NCI-H1092 (cell line): ENCODE results near the gene UNK.
A peak's percentile ranks its signal among the peaks of the same experiment; 100 is the strongest.
"Not testable (repeated sequence)": the region's sequence is repeated elsewhere in the genome, so short reads cannot be mapped to it uniquely, and the experiment has no call there.

Source experiments
- DNase-seq: peaks from one replicate; lab custom pipeline; 2025; lab: John Stamatoyannopoulos, UW

UNK gene

DNA sequence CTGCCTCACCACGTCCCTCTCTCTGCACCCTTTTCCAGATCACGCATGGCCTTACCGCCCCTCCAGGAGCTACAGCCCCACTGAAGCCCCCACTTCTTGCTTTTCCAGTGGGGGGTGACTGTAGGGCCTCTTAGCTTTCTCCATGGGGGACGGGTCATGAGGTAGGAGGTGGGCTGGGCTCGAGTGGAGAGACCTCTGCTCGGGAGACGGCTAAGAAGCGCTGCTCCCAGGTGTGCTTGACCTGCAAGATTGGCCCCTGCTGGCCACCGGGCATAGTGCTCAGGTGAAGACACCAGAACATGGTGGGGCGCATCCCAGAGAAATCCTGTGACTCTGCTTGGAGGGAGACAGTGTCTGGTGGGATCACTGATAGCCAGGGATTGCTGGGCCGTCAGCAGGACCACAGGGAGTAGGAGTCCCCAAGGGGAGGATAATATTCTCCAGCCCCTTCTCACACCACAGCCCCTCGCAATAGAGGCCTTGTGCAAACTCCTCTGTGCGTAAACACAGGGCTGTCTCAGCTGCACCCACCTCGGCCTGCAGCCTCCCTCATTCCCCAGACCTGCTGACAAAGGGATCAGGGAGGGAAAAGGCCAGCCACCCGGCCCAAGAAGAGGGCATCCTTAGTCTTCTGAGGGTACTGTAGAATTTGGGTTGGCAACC is 10.7 kb upstream of the UNK start:
- DNase-seq = no peak

- no peak for DNase-seq
Measured at GRCh38 chr17:75774471-75774990, 10.1 kb upstream of the UNK start.

DNA sequence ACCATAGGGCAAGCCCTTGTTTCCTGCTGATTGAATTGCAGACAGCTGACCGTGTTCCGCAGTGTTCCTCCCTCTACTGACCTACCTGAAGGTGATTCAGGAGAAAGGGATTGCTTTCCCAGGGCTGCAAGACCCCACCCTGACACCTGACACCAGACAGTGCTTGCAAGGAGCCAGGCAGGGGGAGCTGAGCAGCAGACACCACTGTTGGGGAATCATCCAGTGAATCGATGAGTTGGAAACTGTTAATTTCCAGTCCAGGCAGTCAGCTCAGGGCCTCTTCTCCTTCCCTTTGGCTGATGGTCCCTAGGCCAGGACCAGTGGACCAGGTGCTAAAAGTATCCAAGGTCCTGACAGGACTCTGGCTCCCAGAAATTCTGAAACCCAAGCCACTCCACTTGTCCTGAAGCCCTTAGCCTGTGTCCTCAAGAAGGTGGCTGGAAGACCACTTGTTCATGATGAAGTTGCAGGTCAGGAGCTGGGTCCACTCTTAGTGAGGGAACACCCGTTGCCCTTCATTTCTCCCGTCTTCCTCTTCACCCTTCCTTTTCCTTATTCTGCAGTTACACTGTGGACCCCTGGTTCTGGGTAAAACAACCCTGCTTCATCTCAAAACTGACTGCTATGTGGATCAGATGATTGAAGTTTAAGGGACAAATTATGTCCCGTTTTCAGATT is 9.5 kb upstream of the UNK start:
- no peak for DNase-seq

DNA sequence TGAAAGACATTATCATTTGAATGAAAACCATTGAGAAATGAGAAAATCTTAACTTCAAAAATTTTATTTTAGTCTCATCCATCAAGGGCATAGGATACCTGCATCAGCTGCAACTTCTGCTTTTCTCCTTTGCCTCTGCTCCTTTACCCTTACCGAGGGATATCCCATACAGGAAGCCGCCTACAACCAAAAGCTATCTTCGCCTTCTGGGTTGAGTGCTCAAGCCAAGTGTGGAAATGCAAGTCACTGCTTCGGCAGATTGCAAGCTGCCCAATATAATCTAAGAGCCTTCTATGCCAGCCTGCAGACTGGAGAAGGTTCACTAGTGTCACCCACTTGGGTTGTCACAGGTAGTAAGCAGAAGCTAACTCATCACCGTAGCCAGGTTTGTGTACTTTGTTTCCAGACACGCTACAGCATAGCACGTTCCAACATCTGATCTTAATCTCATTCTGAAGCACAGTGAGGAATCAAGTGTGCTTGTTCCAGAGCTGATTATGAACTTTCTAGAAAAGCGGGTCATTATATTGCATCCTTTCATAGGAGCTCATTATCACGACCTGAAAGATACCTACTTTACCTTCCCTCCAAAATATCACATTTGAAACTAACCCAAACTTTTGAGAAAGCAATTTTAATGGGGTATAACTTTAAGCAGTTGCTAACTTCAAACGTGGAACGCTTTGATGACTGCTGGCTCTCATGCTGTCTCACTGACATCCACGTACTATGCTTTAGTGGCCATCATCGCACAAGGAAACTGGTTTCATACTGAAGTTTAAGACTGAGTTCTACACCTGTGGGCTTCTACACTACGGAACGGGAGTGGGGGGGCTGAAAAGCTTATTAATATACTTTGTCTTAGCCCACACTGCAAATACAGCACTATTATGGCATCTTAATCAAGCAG is 8.0 kb upstream of the UNK start:
- no peak for DNase-seq

GRCh38 chr17:75777296-75777922 is 7.2 kb upstream of the UNK start:
- no peak for DNase-seq

DNA sequence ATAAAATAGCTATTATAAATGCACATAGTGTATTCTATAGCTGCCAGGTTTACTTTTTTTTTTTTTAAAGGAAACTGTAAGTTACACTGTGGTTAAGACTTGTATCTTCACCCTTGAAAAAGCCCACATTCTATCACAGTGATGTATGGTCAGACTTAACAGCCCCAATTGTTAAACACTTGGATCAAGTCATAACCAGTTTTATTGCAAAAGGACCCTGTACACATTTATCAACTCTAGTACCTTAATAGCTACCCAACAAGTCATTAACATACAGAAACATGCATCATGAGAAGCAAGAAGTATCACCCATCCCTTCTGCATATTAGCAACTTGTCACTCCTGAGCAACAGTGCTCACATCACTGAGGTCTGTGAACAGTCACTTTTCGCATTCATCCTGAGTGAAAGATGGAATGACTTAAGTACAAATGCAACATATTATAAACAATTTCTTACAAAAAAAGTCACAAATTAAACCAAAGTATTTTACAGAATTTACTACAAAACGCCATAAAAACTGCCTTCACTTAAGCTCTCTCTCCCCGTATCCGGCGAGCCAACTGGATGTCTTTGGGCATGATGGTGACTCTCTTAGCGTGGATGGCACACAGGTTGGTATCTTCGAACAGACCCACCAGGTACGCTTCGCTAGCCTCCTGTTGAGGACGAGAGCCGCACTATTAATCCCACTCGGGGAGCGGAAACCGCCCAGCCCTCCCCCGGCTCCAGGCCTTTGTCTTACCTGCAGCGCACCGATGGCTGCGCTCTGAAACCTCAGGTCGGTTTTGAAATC is 6.3 kb upstream of the UNK start:
- not testable (repeated sequence) for DNase-seq

GRCh38 chr17:75778861-75779249 is 5.8 kb upstream of the UNK start:
- DNase-seq = no peak

- DNase-seq = peak; percentile 99
Measured at GRCh38 chr17:75779250-75779986, 5.2 kb upstream of the UNK start.

GRCh38 chr17:75779987-75780889 is 4.4 kb upstream of the UNK start:
- no peak for DNase-seq

GRCh38 chr17:75783069-75783783 is 1.4 kb upstream of the UNK start:
- DNase-seq = no peak

GRCh38 chr17:75783803-75784472 is 668 bp upstream of the UNK start:
- no peak for DNase-seq

DNA sequence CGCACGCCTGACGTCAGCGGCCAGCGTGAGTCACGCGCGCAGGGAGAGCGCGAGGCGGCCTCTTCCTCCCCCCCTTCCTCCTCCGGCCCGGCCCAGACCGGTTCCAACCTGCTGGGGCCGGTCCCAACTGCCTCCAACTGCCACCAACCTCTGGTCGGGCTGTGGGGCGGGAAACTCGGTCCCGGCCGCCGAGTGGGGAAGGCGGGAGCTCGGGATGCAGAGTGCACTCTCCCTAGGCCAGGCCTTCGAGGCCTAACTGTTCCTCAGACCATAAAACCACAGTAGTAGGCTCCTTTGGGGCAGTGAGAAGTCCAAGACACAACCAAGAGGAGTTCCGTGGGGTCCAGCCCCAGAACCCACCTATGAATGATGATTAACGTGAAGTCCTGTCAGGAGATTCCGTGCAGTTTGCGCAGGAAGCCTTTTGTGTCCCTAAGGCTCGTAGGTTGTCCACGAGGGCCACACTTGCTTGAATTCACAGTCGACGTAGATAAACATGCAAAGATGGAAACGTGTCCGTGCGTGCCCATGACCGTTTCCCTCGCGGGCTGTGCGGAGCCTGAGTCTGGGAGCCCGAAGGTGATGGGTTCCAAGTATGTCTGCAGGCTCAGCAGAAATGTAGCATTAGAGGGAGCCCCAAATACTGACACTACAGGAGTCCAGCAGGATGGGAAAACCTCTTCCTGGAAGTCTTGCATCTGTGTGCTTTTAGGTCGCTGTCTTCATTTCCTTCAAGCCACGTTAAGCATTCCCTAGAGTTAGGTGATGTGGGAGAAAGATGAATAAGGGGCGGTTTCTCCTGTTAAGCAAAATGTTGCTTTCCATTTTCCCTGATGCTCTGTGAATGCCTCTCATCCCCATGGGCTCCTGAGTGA is 647 bp downstream of the UNK start:
- DNase-seq = peak; percentile 82

DNA sequence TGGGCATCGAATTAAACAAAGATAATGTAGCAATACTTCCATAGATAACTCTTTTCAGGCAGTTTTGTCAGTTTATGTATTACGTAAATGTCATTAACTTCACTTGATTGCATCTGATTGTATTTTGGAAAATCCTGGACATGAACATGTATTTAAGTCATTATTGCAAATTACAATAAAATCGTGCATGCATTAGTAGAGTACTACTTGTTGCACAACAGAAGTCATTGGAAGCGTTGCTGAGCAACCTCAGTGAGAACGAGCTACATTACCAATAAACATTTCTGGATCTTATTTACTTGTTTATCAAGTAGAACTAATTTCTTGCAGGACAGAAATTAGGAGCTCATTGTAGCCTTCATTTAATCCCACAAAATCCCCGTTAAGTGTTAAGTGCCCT is 6.6 kb downstream of the UNK start:
- no peak for DNase-seq

DNA sequence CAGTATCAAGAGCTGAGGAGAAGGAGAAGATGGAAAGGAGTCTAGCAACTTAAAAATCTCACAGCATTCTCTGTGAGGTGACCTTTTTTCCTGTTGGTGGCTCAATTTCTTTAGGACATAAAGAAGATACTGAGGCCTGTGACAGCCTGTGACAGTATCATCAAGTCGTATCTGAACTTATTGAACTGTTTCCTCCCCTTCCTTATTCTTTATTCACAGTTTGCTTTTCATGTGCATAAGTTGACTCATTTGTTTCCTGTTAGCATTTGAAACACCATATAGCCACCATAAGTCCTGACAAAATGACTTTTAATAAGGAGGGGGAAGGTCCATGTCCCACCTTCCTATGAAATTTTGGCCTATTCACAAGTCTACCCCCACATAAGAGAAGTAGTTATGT is 8.9 kb downstream of the UNK start:
- DNase-seq = no peak

DNA sequence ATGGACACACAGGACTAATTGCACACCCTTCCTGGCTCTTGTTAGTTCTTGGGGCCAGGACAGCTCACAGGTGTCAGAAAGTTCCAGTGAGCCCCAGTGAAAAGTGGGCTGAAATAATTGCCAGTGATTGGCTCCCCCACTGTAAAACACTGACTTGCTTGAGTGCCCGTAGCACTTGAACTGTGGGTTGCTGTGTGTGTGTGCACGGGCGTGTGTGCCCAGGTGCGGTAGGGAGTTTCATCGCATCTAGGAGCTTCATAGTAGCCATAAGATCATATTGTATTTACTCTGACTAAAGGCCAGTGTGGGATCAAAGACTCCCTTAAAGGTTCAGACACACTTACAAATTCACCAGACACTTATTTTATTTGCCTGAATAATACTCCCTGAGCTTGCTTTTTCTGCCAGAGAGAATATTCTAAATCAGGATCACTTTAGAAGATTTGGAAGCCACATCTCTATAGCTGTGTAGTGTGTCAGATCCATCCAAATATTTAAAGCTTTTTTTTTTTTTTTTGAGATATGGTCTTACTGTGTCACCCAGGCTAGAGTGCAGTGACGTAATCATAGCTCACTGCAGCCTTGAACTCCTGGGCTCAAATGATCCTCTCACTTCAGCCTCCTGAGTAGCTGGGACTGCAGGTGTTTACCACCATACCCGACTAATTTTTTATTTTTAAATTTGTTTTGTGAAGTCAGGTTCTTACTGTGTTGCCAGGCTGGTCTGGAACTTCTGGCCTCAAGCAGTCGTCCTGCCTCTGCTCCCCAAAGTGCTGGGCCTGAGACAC is 11.4 kb downstream of the UNK start:
- DNase-seq = no peak

- no peak for DNase-seq
Measured at GRCh38 chr17:75799402-75799801, 14.8 kb downstream of the UNK start.

DNA sequence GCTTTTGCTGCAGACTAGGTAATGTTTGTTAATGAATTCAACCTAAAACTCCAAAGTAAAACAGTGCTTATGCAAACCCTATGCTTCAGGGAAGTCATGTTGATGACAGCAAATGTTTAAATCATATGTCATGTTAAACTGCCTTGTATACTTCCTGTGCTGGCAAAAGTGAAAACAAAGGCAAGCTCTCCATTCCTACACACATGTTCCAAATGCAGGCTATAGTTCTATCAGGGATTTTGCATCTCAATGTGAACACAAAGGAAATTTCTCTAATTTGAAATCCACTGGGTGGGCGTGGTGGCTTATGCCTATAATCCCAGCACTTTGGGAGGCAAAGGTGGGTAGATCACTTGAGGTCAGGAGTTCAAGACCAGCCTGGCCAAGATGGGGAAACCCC is 19.3 kb downstream of the UNK start:
- DNase-seq = no peak
